GM12878 (cell line): Measurements from ENCODE around the gene ARHGAP15. TPM values are rescaled to one million over a fixed set of nuclear protein-coding genes. Genes with fewer than 3 reads are reported as not detected.

ENCODE experiments used
- ATAC-seq: fragments of 200-7000 bp; cut with Tn5 transposase; 3 replicates; pipeline ENCODE4 v1.9.1; 2020; ENCODE audit warnings: mild to moderate bottlenecking, moderate library complexity
- BruUV-seq: library from RNA; stranded (reverse); fragments of 400-500 nt; replicated peaks from 2 replicates; lab custom pipeline; 2021; lab: Mats Ljungman, UMichigan
- CTCF ChIA-PET: fragments of 300-600 bp; sonication (Branson Sonifier 250); formaldehyde crosslinking; extraction: SDS; loops from one replicate; lab custom pipeline; 2021; ENCODE audit warnings: inconsistent platforms; lab: Yijun Ruan, JAX
- POLR2A ChIA-PET: fragments of 350-600 bp; formaldehyde crosslinking; extraction: SDS; loops from one replicate; lab custom pipeline; 2021; ENCODE audit warnings: inconsistent platforms; lab: Charles Lee
- RAD21 ChIA-PET: fragments of 300-600 bp; sonication (Branson Sonifier 250); formaldehyde crosslinking; loops from one replicate; lab custom pipeline; 2023; ENCODE audit warnings: antibody characterized with exemption; ENCODE audit not compliant: unreplicated experiment; lab: Charles Lee
- SMC1A ChIA-PET: fragments of 300-600 bp; sonication (Branson Sonifier 250); formaldehyde crosslinking; loops from one replicate; lab custom pipeline; 2023; ENCODE audit not compliant: unreplicated experiment, uncharacterized antibody; lab: Charles Lee
- DNase-seq: peaks from one replicate; pipeline ENCODE4 v3.0.0-alpha.2; 2011; ENCODE audit warnings: low read depth, low spot score
- FAIRE-seq: peaks from 3 replicates; lab custom pipeline; 2011; peaks lifted over from hg19 to GRCh38; lab: Jason Lieb, UNC
- H2AFZ ChIP-seq: 2 replicates; pipeline ENCODE4 v1.6.0; 2011; ENCODE audit warnings: low read depth, low read length, control low read depth; ENCODE audit not compliant: control insufficient read depth
- H3K27ac ChIP-seq: 2 replicates; pipeline ENCODE4 v1.5.1; 2011; ENCODE audit warnings: control low read depth; ENCODE audit not compliant: control insufficient read depth, insufficient read depth
- H3K27me3 ChIP-seq, 2 experiments: replicated peaks in 1 of 2; 2 replicates each; pipeline versions ENCODE4 v1.6.0 to v1.6.1; 2011; ENCODE audit warnings: low read length in 1 of 2; ENCODE audit not compliant: control insufficient read depth in 2 of 2, insufficient read depth in 2 of 2
- H3K36me3 ChIP-seq, 2 experiments: 2 replicates each; pipeline ENCODE4 v1.5.1; 2011; ENCODE audit warnings: low read length in 1 of 2; ENCODE audit not compliant: control insufficient read depth in 2 of 2, insufficient read depth in 2 of 2
- H3K4me1 ChIP-seq: 2 replicates; pipeline ENCODE4 v1.6.1; 2011; ENCODE audit warnings: mild to moderate bottlenecking, low read length, moderate library complexity, mixed read lengths; ENCODE audit not compliant: control insufficient read depth, insufficient read depth
- H3K4me2 ChIP-seq: 2 replicates; pipeline ENCODE4 v1.6.0; 2011; ENCODE audit warnings: control low read depth; ENCODE audit not compliant: control insufficient read depth, insufficient read depth
- H3K4me3 ChIP-seq: fragments of 200-600 bp; sonication (generic); 2 replicates; pipeline ENCODE4 v1.5.1; 2016
- H3K79me2 ChIP-seq: 2 replicates; pipeline ENCODE4 v1.6.0; 2011; ENCODE audit warnings: low read length; ENCODE audit not compliant: control insufficient read depth, insufficient read depth
- H3K9ac ChIP-seq: 2 replicates; pipeline ENCODE4 v1.8.0; 2011; ENCODE audit warnings: low read length, control low read depth, mixed read lengths; ENCODE audit not compliant: control insufficient read depth, insufficient read depth
- H3K9me3 ChIP-seq: replicated peaks from 3 replicates; pipeline ENCODE4 v1.5.1; 2011; ENCODE audit warnings: mild to moderate bottlenecking, low read length; ENCODE audit not compliant: control insufficient read depth, insufficient read depth
- H4K20me1 ChIP-seq: 2 replicates; pipeline ENCODE4 v1.6.0; 2011; ENCODE audit not compliant: control insufficient read depth, insufficient read depth
- BCL11A ChIP-seq: IDR thresholded peaks from 2 replicates; pipeline ENCODE4 v1.6.1; 2011; ENCODE audit warnings: low read depth, low read length
- KAT2A ChIP-seq: conservative IDR thresholded peaks from 2 replicates; pipeline ENCODE4 v1.6.1; 2011; ENCODE audit warnings: low read depth, low read length; ENCODE audit not compliant: control insufficient read depth
- NFYB ChIP-seq: IDR thresholded peaks from 2 replicates; pipeline ENCODE4 v1.6.1; 2011; ENCODE audit warnings: low read depth, mild to moderate bottlenecking, low read length, improper control_type of control experiment, moderate library complexity; ENCODE audit not compliant: insufficient read depth
- PML ChIP-seq: IDR thresholded peaks from 2 replicates; pipeline ENCODE4 v1.6.1; 2012; ENCODE audit warnings: low read length, inconsistent platforms
- RCOR1 ChIP-seq: conservative IDR thresholded peaks from 2 replicates; pipeline ENCODE4 v1.6.1; 2012; ENCODE audit warnings: low read depth, low read length, improper control_type of control experiment
- SRF ChIP-seq, 2 experiments: IDR thresholded peaks; 2 replicates each; pipeline ENCODE4 v1.6.1; 2011; ENCODE audit warnings: low read depth in 2 of 2, low read length in 2 of 2, mild to moderate bottlenecking in 1 of 2, moderate library complexity in 1 of 2
- WGBS: methylation state at CpG from one replicate; pipeline ENCODE4 v1.1.6; 2016; ENCODE audit warnings: low lambda C conversion rate; ENCODE audit not compliant: insufficient replicate concordance, insufficient coverage; ENCODE audit errors: missing lambda C conversion rate; 5-methylcytosine and 5-hydroxymethylcytosine counted together
- in situ Hi-C: fragments of 300-500 bp; cut with MboI; formaldehyde crosslinking; loops from 9 replicates; pipeline ENCODE4 v1.14.3; 2018; ENCODE audit warnings: mixed read lengths
- intact Hi-C: fragments of 100-400 bp; cut with micrococcal nuclease; formaldehyde crosslinking; loops from one replicate; pipeline ENCODE4 v1.14.2; 2022; ENCODE audit not compliant: unreplicated experiment
- polyA plus RNA-seq, 11 experiments: library from polyadenylated mRNA; depleted of rRNA in 4 of 11; unstranded in 6 of 11; stranded (reverse) in 5 of 11; fragments of >200 nt; fragmentation: Nextera tagmentation in 4 of 11; fragmentation: Illumina TruSeq in 1 of 11; extraction: Ambion mirVana in 4 of 11; extraction: Trizol in 1 of 11; gene quantifications; 1 replicate in 1 of 11; 2 replicates in 10 of 11; pipeline versions ENCODE4 v1.2.1 to v1.2.3, GENCODE V29; 2011 to 2016; ENCODE audit warnings: inconsistent platforms in 2 of 11, missing spikeins in 2 of 11, low read depth in 1 of 11
- total RNA-seq, 4 experiments: library from RNA; depleted of rRNA in 3 of 4; stranded (reverse); fragments of >200 nt in 3 of 4; fragmentation: Illumina TruSeq in 1 of 4; extraction: Trizol in 1 of 4; gene quantifications; 2 replicates each; pipeline versions ENCODE4 v1.2.1 to v1.2.3, GENCODE V29; 2013 to 2021
- TF ChIP-seq, protein P1 (sequence below): fragments of 450-650 bp; IDR thresholded peaks from 2 replicates; pipeline ENCODE4 v1.6.1; 2016; ENCODE audit warnings: mild to moderate bottlenecking
- TF ChIP-seq, protein P2 (sequence below): IDR thresholded peaks from 2 replicates; pipeline ENCODE4 v1.6.1; 2012; ENCODE audit warnings: improper control_type of control experiment, low read depth, low read length; ENCODE audit not compliant: insufficient replicate concordance

ARHGAP15 gene
- total and polyA plus RNA-seq, 10 of the 15 experiments (the other 5 are each of a cell fraction or from before 2014, with no cell fraction given): 38.0 to 92.6 (median 66.7) TPM

DNA sequence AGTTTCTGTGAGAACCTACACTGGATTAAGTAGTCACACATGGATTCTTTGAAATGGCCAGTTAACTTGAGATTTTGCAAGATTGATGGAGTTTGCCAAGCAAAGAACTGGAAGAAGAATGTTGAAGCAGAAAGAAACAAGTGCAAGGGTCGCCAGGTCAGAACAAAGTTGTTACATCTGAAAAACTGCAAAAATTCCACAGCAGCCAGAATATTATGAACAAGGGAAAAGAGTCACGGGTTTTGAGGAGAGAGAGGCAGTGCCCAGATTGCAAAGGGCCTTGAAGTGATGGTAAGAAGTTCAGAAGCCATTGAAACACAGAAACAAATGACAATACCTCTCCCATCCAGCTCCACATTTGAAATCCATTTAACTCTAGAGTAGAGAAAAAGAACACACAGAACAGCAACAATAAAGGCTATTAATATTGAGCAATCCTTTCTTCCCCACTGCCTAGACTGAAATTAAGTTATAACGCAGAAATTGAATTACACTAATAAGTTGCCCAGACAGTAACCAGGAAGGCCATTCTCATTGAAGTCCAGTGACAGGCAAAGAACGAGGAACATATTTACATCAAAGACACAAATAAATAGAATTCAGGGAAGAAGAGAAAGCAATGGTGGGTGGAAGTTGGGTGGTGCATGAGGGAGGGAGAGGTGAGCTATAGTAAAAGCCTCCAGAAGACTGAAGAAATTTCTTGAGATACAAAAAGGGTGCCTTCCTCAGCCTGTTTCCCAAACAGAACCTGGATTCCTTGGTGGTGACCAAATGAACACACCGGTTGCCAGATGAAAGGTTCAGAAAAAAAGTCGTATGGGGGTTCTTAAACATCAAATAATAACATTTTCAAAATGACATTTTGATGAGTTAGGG lies 80.6 kb downstream of the ARHGAP15 start:
- ATAC-seq (no peak), DNase-seq (no peak), FAIRE-seq (no peak)
- Histone ChIP-seq H4K20me1 (no peaks in the 10 kb centered on the region), H3K4me2 (no peak overlapping the region), H3K9me3 (no peaks in the 10 kb centered on the region), H3K36me3 (no peaks in the 10 kb centered on the region; a peak in 1 of 4 replicates), H3K4me3 (no peak overlapping the region), H3K4me1 (no peaks in the 10 kb centered on the region), H2AFZ (no peak overlapping the region), H3K79me2 (no peaks in the 10 kb centered on the region; the same call in 1 of the 2 replicates), H3K9ac (no peak overlapping the region), H3K27me3 (no peaks in the 10 kb centered on the region), H3K27ac (no peak overlapping the region)
- TF ChIP-seq SRF (IDR thresholded peaks at IDR 0.05; ENCODE audit: low read depth in 2 of 2, low read length in 2 of 2): no peak
- TF ChIP-seq BCL11A: no peak
- no peak for TF ChIP-seq KAT2A
- TF ChIP-seq, protein P1, sequence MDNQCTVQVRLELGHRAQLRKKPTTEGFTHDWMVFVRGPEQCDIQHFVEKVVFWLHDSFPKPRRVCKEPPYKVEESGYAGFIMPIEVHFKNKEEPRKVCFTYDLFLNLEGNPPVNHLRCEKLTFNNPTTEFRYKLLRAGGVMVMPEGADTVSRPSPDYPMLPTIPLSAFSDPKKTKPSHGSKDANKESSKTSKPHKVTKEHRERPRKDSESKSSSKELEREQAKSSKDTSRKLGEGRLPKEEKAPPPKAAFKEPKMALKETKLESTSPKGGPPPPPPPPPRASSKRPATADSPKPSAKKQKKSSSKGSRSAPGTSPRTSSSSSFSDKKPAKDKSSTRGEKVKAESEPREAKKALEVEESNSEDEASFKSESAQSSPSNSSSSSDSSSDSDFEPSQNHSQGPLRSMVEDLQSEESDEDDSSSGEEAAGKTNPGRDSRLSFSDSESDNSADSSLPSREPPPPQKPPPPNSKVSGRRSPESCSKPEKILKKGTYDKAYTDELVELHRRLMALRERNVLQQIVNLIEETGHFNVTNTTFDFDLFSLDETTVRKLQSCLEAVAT: no peak
- TF ChIP-seq, protein P2, sequence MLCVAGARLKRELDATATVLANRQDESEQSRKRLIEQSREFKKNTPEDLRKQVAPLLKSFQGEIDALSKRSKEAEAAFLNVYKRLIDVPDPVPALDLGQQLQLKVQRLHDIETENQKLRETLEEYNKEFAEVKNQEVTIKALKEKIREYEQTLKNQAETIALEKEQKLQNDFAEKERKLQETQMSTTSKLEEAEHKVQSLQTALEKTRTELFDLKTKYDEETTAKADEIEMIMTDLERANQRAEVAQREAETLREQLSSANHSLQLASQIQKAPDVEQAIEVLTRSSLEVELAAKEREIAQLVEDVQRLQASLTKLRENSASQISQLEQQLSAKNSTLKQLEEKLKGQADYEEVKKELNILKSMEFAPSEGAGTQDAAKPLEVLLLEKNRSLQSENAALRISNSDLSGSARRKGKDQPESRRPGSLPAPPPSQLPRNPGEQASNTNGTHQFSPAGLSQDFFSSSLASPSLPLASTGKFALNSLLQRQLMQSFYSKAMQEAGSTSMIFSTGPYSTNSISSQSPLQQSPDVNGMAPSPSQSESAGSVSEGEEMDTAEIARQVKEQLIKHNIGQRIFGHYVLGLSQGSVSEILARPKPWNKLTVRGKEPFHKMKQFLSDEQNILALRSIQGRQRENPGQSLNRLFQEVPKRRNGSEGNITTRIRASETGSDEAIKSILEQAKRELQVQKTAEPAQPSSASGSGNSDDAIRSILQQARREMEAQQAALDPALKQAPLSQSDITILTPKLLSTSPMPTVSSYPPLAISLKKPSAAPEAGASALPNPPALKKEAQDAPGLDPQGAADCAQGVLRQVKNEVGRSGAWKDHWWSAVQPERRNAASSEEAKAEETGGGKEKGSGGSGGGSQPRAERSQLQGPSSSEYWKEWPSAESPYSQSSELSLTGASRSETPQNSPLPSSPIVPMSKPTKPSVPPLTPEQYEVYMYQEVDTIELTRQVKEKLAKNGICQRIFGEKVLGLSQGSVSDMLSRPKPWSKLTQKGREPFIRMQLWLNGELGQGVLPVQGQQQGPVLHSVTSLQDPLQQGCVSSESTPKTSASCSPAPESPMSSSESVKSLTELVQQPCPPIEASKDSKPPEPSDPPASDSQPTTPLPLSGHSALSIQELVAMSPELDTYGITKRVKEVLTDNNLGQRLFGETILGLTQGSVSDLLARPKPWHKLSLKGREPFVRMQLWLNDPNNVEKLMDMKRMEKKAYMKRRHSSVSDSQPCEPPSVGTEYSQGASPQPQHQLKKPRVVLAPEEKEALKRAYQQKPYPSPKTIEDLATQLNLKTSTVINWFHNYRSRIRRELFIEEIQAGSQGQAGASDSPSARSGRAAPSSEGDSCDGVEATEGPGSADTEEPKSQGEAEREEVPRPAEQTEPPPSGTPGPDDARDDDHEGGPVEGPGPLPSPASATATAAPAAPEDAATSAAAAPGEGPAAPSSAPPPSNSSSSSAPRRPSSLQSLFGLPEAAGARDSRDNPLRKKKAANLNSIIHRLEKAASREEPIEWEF: no peak
- no peak for TF ChIP-seq RCOR1
- TF ChIP-seq NFYB: no peak
- TF ChIP-seq PML: no peak
- ChIA-PET CTCF (interaction anchor here (1.2 to 1.7 kb wide), 2 partner anchors 9 to 49 kb away, joined by 3 to 4 read pairs; no protein-coding TSS in a partner anchor), SMC1A (interaction anchor here (0.7 to 4.2 kb wide), 6 partner anchors 13 to 96 kb away, joined by 3 to 21 read pairs (median 4); no protein-coding TSS in a partner anchor), POLR2A (no interaction called here), RAD21 (no interaction called here)
- no TSS peak for BruUV-seq
- 91% methylated on average over 6 of the region's 6 CpGs for whole genome bisulfite sequencing
- intact Hi-C loops: no loop called here
- in situ Hi-C loops: no loop called here
